ENCODE data around the gene AKR1C1.
"Not testable (repeated sequence)": the region's sequence is repeated elsewhere in the genome, so short reads cannot be mapped to it uniquely, and the experiment has no call there.

AKR1C1 gene

GRCh38 chr10:4984223-4984622, 21.0 kb downstream of the AKR1C1 start:
- DNase-seq: no peak

- no peak for DNase-seq
Measured at GRCh38 chr10:4984971-4985594, 21.9 kb downstream of the AKR1C1 start.

GRCh38 chr10:4988000-4988641, 24.9 kb downstream of the AKR1C1 start:
- DNase-seq: not testable (repeated sequence)

- no peak for DNase-seq
Measured at GRCh38 chr10:4990217-4990616, 27.0 kb downstream of the AKR1C1 start.

GRCh38 chr10:4991463-4991862, 28.2 kb downstream of the AKR1C1 start:
- DNase-seq: not testable (repeated sequence)

- DNase-seq: not testable (repeated sequence)
Measured at GRCh38 chr10:4992564-4992963, 29.3 kb downstream of the AKR1C1 start.

- DNase-seq: not testable (repeated sequence)
Measured at GRCh38 chr10:4994260-4994659, 31.0 kb downstream of the AKR1C1 start.

GRCh38 chr10:4998671-4999070, 35.5 kb downstream of the AKR1C1 start:
- no peak for DNase-seq

- no peak for DNase-seq
Measured at GRCh38 chr10:5002013-5002727, 39.0 kb downstream of the AKR1C1 start.

GRCh38 chr10:5003127-5004029, 40.2 kb downstream of the AKR1C1 start, which contains the start of gene AKR1C2:
Gene AKR1C2 (minus strand): TSS chr10:5003857. CDS start chr10:5003835, 22 bp downstream.
- DNase-seq: not testable (repeated sequence)

GRCh38 chr10:5004030-5004385, 40.8 kb downstream of the AKR1C1 start:
- not testable (repeated sequence) for DNase-seq

GRCh38 chr10:5004501-5004900, 41.3 kb downstream of the AKR1C1 start:
- DNase-seq: not testable (repeated sequence)

- DNase-seq: not testable (repeated sequence)
Measured at GRCh38 chr10:5008857-5009548, 45.8 kb downstream of the AKR1C1 start.

GRCh38 chr10:5010043-5010442, 46.8 kb downstream of the AKR1C1 start:
- DNase-seq: not testable (repeated sequence)

- not testable (repeated sequence) for DNase-seq
Measured at GRCh38 chr10:5011392-5011791, 48.2 kb downstream of the AKR1C1 start.

GRCh38 chr10:5012595-5012994, 49.4 kb downstream of the AKR1C1 start:
- no peak for DNase-seq

- no peak for DNase-seq
Measured at GRCh38 chr10:5013385-5013784, 50.2 kb downstream of the AKR1C1 start.

GRCh38 chr10:5014200-5014910, 51.1 kb downstream of the AKR1C1 start:
- not testable (repeated sequence) for DNase-seq

GRCh38 chr10:5014936-5015335, 51.7 kb downstream of the AKR1C1 start:
- DNase-seq: no peak

- DNase-seq: no peak
Measured at GRCh38 chr10:5018134-5018533, 54.9 kb downstream of the AKR1C1 start.

GRCh38 chr10:5018671-5019277, 55.6 kb downstream of the AKR1C1 start:
- not testable (repeated sequence) for DNase-seq

Data from CD4-positive, alpha-beta T cell treated with Interleukin-17A for 1 hour (primary cell).